ENCODE data around the gene TRAF3. TPM values are rescaled to one million over a fixed set of nuclear protein-coding genes. Genes with fewer than 3 reads are reported as not detected.

TRAF3 gene
- polyA plus RNA-seq, 1 experiment = 20.1 TPM

DNA sequence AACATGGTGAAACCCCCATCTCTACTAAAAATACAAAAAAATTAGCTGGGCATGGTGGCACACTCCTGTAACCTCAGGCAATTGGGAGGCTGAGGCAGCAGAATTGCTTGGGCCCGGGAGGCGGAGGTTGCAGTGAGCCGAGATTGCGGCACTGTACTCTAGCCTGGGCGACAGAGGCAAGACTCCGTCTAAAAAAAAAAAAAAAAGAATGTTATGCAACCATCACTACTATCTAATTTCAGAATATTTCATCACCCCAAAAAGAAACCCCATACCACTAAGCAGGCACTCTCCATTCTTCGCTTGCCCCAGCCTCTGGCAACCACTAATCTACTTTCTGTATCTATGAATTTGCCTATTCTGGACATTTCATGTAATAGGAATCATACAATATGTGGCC, 76.4 kb downstream of the TRAF3 start:
- TF ChIP-seq, protein P1, sequence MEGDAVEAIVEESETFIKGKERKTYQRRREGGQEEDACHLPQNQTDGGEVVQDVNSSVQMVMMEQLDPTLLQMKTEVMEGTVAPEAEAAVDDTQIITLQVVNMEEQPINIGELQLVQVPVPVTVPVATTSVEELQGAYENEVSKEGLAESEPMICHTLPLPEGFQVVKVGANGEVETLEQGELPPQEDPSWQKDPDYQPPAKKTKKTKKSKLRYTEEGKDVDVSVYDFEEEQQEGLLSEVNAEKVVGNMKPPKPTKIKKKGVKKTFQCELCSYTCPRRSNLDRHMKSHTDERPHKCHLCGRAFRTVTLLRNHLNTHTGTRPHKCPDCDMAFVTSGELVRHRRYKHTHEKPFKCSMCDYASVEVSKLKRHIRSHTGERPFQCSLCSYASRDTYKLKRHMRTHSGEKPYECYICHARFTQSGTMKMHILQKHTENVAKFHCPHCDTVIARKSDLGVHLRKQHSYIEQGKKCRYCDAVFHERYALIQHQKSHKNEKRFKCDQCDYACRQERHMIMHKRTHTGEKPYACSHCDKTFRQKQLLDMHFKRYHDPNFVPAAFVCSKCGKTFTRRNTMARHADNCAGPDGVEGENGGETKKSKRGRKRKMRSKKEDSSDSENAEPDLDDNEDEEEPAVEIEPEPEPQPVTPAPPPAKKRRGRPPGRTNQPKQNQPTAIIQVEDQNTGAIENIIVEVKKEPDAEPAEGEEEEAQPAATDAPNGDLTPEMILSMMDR (IDR thresholded peaks at IDR 0.05; ENCODE audit: insufficient read depth, low read depth, low read length) = no peak
- no peak overlapping the region for H3K4me3 ChIP-seq (ENCODE audit: low read depth, low read length)
- POLR2A ChIA-PET = no interaction called here
- CTCF ChIA-PET = no interaction called here
- DNase-seq (ENCODE audit: low read depth) = no peak
- H3K27me3 ChIP-seq (ENCODE audit: control insufficient read depth, insufficient read depth, low read length) = no peaks in the 10 kb centered on the region
- H3K36me3 ChIP-seq (ENCODE audit: control insufficient read depth, insufficient read depth, low read length) = no peaks in the 10 kb centered on the region

DNA sequence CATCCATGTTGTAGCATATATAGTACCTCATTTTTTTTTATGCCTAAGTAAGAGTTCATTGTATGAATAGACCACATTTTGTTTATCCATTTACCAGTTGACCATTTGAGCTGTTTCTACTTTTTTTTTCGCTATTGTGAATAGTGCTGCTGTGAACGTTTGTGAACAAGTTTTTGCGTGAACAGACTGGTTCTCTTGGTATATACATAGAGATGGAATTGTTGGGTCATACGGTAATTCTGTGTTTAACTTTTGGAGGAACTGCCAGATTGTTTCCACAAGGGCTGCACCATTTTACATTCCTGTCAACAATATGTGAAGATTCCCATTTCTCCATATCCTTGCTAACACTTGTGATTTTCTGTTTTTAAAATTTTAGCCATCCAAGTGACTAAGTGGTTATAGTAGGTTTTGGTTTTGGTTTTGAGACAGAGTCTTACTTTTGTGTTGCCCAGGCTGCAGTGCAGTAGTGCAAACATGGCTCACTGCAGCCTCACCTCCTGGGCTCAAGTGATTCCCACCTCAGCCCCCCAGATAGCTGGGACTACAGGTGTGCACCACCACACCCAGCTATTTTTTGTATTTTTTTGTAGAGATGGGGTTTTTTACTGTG, 76.9 kb downstream of the TRAF3 start:
- Histone ChIP-seq H3K27me3 (ENCODE audit: control insufficient read depth, insufficient read depth, low read length) (no peaks in the 10 kb centered on the region), H3K4me3 (ENCODE audit: low read depth, low read length) (no peak overlapping the region), H3K36me3 (ENCODE audit: control insufficient read depth, insufficient read depth, low read length) (no peaks in the 10 kb centered on the region)
- CTCF ChIA-PET = interaction anchor here (0.6 kb wide), 1 partner anchor 80 kb away, joined by 3 read pairs; no protein-coding TSS in a partner anchor
- DNase-seq (ENCODE audit: low read depth) = no peak
- POLR2A ChIA-PET = no interaction called here
- TF ChIP-seq, protein P1 (IDR thresholded peaks at IDR 0.05; ENCODE audit: insufficient read depth, low read depth, low read length) = no peak

DNA sequence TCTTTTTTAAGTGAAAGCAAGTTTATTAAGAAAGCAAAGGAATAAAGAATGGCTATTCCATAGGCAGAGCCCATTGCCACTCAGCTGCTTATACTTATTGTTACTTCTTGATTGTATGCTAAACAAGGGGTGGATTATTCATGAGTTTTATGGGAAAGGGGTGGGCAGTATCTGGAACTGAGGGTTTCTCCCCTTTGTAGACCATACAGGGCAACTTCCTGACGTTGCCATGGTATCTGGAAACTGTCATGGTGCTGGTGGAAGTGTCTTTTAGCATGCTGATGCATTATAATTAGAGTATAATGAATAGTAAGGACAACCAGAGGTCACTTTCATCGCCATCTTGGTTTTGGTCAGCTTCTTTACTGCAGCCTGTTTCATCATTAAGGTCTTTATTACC, 78.9 kb downstream of the TRAF3 start:
- Histone ChIP-seq H3K4me3 (ENCODE audit: low read depth, low read length) (no peak overlapping the region), H3K36me3 (ENCODE audit: control insufficient read depth, insufficient read depth, low read length) (no peaks in the 10 kb centered on the region), H3K27me3 (ENCODE audit: control insufficient read depth, insufficient read depth, low read length) (no peaks in the 10 kb centered on the region)
- DNase-seq (ENCODE audit: low read depth) = no peak
- POLR2A ChIA-PET = no interaction called here
- CTCF ChIA-PET = interaction anchor here (1.7 kb wide), 1 partner anchor 19 kb away, joined by 3 read pairs; no protein-coding TSS in a partner anchor
- TF ChIP-seq, protein P1 (IDR thresholded peaks at IDR 0.05; ENCODE audit: insufficient read depth, low read depth, low read length) = no peak

DNA sequence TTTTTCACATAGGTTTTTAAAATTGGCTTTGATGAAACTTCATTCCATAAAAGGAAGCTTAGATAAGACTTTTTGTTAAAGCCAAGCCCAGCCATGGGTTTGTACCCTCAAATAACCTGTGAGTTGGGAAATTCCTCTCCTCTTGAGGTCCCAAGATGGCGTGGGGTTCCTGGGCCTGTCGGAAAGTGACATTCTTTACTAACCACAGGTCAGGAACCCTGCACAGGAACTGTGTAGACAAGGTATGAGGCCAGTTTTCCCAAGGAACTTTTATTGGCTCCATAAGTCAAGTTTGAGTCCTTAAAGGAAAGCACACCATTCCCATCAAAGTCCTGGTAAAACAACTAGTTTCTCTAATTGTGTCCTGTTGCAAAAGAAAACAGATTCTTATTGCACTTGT, 80.2 kb downstream of the TRAF3 start:
- CTCF ChIA-PET = interaction anchor here (1.7 kb wide), 2 partner anchors 9 to 21 kb away, joined by 3 to 5 read pairs; no protein-coding TSS in a partner anchor
- DNase-seq (ENCODE audit: low read depth) = no peak
- H3K27me3 ChIP-seq (ENCODE audit: control insufficient read depth, insufficient read depth, low read length) = no peaks in the 10 kb centered on the region
- no peaks in the 10 kb centered on the region for H3K36me3 ChIP-seq (ENCODE audit: control insufficient read depth, insufficient read depth, low read length)
- no peak overlapping the region for H3K4me3 ChIP-seq (ENCODE audit: low read depth, low read length)
- POLR2A ChIA-PET = no interaction called here
- TF ChIP-seq, protein P1 (IDR thresholded peaks at IDR 0.05; ENCODE audit: insufficient read depth, low read depth, low read length) = no peak

DNA sequence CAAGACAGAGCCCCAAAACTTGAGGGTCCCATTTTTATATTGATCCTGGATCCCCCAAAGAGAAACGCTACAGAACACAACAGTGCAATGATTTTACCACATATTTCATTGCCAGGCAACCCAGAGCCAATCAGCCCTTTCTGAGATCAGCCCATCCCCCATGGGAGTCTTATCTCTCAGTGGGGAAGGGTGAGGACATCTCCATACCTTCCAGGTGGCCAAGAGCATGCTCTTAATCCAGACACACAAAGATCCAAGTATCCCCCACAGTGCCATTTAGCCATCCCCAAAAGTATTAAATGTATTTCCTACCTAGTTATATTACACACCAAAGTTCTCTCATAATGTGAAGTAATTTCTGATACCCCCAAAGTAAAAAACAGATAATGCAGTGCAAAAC, 82.7 kb downstream of the TRAF3 start:
- H3K4me3 ChIP-seq (ENCODE audit: low read depth, low read length) = no peak overlapping the region
- no peak for DNase-seq (ENCODE audit: low read depth)
- CTCF ChIA-PET = no interaction called here
- POLR2A ChIA-PET = no interaction called here
- H3K27me3 ChIP-seq (ENCODE audit: control insufficient read depth, insufficient read depth, low read length) = no peaks in the 10 kb centered on the region
- no peaks in the 10 kb centered on the region for H3K36me3 ChIP-seq (ENCODE audit: control insufficient read depth, insufficient read depth, low read length)
- TF ChIP-seq, protein P1 (IDR thresholded peaks at IDR 0.05; ENCODE audit: insufficient read depth, low read depth, low read length) = no peak

All from BJ (cell line).